C4-2B (cell line): ENCODE measurements around the gene PTPRS.

Experiments
- H3K27ac ChIP-seq: fragments of 450-650 bp; 2 replicates; pipeline ENCODE4 v1.5.1; 2017
- ZFX ChIP-seq: fragments of 450-650 bp; IDR thresholded peaks from 2 replicates; pipeline ENCODE4 v1.6.1; 2017
- TF ChIP-seq, protein P1 (sequence below): fragments of 450-650 bp; conservative IDR thresholded peaks from 2 replicates; pipeline ENCODE4 v1.5.1; 2017; ENCODE audit warnings: mild to moderate bottlenecking

PTPRS gene

DNA sequence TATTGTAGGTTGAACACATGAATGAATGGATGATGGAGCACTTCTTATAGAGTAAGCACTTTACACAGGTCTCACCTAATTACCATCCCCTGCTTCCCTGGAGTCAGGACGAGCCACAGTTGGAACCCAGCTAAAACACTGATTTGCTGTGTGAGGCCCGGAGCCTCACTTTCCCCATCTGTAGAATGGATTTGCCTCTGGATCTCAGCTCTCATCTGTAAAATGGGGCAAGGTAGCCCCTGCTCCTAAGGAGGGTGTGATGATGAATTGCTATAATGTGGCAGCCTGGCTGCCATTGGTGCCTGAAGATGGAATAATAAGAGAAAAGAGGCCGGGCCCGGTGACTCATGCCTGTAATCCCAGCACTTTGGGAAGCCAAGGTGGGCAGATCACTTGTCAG is 1.4 kb upstream of the PTPRS start:
- H3K27ac ChIP-seq, result no peak overlapping the region
- TF ChIP-seq, protein P1, sequence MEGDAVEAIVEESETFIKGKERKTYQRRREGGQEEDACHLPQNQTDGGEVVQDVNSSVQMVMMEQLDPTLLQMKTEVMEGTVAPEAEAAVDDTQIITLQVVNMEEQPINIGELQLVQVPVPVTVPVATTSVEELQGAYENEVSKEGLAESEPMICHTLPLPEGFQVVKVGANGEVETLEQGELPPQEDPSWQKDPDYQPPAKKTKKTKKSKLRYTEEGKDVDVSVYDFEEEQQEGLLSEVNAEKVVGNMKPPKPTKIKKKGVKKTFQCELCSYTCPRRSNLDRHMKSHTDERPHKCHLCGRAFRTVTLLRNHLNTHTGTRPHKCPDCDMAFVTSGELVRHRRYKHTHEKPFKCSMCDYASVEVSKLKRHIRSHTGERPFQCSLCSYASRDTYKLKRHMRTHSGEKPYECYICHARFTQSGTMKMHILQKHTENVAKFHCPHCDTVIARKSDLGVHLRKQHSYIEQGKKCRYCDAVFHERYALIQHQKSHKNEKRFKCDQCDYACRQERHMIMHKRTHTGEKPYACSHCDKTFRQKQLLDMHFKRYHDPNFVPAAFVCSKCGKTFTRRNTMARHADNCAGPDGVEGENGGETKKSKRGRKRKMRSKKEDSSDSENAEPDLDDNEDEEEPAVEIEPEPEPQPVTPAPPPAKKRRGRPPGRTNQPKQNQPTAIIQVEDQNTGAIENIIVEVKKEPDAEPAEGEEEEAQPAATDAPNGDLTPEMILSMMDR, result no peak
- no peak for TF ChIP-seq ZFX

DNA sequence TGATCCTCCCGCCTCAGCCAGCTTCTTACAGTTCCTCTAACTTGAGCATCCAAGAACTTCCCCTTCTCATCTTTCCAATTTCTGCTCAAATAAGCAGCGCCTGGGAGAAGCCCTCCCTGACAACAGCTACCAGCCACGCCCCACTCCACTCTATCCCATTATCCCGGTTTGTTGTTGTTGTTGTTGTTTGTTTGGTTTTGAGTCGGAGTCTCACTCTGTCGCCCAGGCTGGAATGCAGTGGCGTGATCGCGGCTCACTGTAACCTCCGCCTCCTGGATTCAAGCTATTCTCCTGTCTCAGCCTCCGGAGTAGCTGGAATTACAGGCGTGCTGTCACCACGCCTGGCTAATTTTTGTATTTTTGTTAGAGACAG is 822 bp upstream of the PTPRS start:
- no peak overlapping the region for H3K27ac ChIP-seq
- TF ChIP-seq, protein P1, result no peak
- no peak for TF ChIP-seq ZFX

DNA sequence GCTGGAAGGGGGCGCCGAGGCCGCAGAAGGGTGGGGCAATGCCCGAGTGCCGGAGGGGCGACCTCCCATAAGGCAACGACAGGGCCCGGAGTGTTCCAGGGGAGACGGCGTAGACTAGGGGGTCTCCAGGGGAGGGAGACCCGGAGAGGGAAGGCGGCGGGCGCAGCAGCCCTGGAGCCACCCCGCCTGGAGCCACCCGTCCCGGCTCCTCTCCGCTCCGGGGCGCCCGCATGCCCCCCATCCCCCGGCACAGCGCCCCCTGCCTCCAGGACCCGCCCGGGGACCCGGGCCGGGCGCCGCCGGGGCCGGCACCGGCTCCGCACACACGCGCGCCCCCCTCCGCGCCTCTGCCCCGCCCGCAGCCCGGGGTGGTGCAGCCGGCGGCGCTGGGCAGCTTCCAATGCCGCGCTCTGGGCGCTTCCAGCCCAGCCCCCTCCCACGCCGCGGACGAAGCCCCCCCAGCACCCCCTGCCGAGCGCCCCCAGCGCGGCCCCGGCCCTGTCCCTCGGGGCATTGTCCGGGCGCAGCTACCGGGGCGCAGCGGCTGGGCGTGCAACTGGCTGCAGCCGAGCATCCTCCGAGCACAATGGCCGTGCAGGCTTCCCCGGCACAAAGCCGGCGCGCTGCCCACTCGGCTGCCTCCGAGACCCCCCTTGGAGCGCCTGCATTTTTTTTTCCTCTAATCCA is 519 bp downstream of the PTPRS start:
- H3K27ac ChIP-seq, result peak overlapping the region; percentile 84
- TF ChIP-seq, protein P1, result no peak; the same call in 1 of the 2 replicates
- no peak for TF ChIP-seq ZFX

DNA sequence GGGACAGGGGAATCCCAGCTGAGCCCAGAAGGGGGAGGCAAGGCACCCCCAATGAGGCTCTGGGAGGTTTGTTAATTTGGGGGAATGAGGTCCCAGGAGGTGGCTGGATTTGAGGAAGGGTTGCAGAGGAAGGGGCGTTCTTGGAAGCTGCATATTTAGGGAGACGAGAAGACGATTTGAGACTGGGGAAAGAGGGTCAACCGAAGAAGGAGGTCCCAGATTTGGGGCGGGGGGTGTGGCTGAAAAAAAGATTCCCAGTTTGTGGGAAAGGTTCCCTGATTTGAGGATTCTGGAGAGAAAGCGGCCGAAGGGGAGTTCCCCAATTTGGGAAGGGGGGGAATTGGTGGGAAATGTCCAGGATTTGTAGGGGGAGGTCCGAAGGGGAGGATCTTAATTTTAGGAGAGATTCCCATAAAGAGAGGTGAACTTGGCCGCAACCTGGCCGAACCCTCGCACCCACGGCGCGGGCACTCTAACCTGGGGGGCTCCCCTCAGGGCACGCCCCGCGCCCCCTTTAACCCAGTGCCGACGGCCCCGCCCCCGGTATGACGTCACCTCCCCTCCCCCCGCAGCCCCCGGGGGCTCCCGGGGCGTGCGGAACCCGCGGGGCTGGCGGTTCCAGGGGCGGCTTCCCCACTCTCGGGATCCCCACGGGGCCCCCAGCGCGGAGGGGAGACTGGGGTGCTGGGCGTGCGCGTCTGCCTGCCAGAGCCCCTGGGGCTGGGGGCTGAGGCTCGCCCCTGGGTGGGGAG is 1.2 kb downstream of the PTPRS start:
- no peak for TF ChIP-seq ZFX
- TF ChIP-seq, protein P1, result no peak
- peak overlapping the region; percentile 84 for H3K27ac ChIP-seq

DNA sequence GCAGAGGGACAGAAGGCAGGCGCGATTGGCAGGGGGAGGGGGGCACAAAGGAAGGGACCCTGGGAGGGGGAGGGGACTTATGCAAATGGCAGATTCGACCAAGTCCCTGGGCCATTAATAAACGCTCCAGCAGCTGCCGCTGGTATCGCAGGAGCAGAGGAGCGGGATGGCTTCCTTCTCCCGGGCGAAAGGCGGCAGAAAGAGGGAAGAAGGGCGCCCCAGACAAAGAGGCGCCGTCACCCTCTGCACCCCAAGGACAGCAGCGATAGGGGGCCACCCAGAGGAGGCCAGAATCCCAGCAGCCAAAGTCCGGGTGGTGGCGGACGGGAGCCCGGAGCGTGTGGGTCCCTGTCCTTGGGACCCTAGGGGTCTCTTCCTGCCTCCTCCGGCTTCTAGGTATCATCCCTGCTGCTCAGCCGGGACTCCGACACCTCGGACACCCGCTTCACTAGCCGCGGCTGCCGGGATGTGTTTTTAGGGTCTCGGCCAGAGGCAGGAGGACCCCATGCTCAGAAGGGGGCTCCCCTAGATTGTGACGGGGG is 1.9 kb downstream of the PTPRS start:
- no peak overlapping the region for H3K27ac ChIP-seq
- no peak for TF ChIP-seq ZFX
- TF ChIP-seq, protein P1, result no peak

DNA sequence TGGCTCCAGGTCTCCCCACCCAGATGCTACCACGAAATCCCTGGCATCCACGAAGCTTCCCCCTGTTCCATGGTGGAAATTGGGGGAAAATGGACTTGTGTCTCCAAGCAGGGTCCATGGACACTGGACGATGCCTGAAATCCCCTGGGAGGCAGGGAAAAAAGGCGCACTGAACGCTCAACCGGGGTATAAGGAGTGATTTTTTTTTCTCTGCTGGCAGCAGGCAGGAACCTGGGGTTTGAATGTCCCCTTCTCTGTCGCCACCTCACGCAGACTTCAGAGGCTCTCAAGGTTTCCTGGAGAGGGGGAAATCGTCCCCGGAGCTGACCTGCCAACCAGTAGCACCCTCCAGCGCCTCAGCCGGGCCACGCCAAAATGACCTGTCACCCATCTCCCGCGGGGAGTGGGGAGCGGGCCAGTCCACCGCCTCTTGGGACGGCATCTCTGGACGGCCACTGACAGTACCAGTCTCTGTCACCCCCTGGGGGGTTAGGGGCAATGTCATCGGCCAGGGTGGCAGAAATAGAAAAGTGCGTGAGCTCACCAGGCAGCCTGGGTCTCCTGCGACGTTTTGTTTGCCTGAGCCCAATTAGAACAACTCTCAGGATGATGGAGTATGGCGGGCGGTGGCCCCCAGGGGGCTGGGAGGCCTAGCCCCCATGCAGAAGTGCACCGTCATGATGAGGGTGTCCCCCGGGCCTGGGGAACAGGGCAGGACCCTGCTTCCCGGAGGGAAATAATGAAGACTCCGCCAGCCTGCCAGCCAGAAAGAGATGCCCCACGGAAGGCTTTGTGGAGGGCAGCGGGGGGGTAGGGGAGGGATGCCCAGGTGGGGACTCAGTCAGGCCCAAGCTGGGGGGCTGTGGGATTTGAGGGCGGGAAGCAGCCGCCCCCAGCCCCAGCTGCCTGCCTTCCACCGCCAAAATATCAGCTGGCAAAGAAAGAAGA is 2.6 kb downstream of the PTPRS start:
- no peak overlapping the region for H3K27ac ChIP-seq

More for the DNA sequence above, 2.6 kb downstream of the PTPRS start:
- TF ChIP-seq, protein P1, result no peak
- TF ChIP-seq ZFX, result no peak
